Mesenteric fat pad (tissue), 1 donor: ENCODE results near the gene LEPROT. TPM values are rescaled to one million over a fixed set of nuclear protein-coding genes. Genes with fewer than 3 reads are reported as not detected.
"Not testable (repeated sequence)": the region's sequence is repeated elsewhere in the genome, so short reads cannot be mapped to it uniquely, and the experiment has no call there.

Experiments used
- DNase-seq: peaks from one replicate; pipeline ENCODE4 v3.0.0-alpha.2; 2020; ENCODE audit warnings: low spot score
- long read RNA-seq: library from polyadenylated mRNA; unstranded; transcript quantifications from one replicate; pipeline ENCODE4 v2.0.0, GENCODE V29; 2020
- total RNA-seq: library from RNA; stranded (reverse); fragmentation: NEBNext Ultra II Directional; extraction: Animal tissue kit (Norgen Biotek cat#: 25700); gene quantifications from one replicate; pipeline ENCODE4 v1.2.1, GENCODE V29; 2021
- donor health status: DM: yes; HTN: yes; CAD: no.

The LEPROT gene, protein sequence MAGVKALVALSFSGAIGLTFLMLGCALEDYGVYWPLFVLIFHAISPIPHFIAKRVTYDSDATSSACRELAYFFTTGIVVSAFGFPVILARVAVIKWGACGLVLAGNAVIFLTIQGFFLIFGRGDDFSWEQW
- total RNA-seq: 116 TPM
- long read RNA-seq, full-length matches to known transcripts: 267 of 312 reads
- long read RNA-seq, partial matches to known transcripts: 42 of 312 reads
- long read RNA-seq, other reads (novel, unspliced or antisense): 3 of 312 reads

DNA sequence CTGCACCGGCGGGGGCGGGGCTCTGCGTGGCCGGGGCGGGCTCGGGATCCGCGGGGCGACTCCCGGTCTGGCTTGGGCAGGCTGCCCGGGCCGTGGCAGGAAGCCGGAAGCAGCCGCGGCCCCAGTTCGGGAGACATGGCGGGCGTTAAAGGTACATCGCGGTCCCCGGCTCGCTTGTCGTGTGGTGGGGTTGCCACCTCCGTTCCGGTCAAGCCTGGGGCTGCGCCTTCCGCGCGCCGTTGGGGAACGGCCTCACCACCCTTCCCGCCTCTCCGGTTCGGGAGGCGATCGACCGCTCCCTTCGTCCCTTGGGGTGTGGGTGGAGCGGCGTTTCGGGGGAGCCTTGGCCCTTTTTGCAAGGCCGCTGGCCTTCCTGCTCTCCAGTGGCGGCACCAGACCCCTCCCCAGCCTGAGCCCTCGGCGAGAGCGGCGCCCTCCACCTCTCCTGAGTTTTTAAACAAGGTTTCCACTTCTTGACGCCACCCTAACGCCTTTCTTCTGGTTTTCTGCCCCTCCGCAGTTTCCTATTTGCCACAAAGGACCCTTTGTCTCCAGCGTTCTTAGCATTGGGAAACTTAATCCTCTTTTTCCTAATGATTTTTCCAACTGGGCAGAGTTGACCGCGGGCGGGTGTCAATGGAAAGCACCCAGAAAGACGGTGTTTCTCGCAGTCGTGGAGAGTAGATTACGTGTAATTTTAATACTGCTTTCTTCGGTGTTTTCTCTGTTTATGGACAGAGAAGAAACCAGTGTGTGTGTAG is at the start of gene LEPROT, which contains the start of gene LEPR:
LEPROT (plus strand) TSS at position 79 of the 761 bp plus-strand sequence; CDS start at position 136, 57 bp downstream.
LEPR (plus strand) TSS at position 79 of the 761 bp plus-strand sequence. CDS start 144,898 bp downstream, outside the sequence.
- DNase-seq: peak; percentile 99

GRCh38 chr1:65371544-65371943 is 48.9 kb upstream of the LEPROT start:
- DNase-seq: no peak

DNA sequence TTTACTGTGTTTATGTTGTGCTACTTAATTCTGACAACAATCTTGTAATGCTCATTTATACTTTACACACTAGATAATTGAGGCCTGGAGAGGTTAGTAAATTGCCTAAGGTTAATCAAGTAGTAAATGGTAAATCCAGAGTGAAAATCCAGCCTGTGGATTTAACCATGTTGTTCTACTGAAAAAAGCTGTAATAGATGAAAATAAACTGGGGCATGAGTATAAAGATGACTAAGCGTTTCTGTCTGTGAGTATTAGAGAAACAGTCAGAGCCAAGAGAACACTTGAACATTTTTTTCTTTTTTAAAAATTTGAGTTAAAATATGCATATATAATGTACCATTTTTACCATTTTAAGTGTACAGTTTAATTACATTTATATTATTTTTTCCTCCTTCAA is 47.9 kb upstream of the LEPROT start:
- no peak for DNase-seq

DNA sequence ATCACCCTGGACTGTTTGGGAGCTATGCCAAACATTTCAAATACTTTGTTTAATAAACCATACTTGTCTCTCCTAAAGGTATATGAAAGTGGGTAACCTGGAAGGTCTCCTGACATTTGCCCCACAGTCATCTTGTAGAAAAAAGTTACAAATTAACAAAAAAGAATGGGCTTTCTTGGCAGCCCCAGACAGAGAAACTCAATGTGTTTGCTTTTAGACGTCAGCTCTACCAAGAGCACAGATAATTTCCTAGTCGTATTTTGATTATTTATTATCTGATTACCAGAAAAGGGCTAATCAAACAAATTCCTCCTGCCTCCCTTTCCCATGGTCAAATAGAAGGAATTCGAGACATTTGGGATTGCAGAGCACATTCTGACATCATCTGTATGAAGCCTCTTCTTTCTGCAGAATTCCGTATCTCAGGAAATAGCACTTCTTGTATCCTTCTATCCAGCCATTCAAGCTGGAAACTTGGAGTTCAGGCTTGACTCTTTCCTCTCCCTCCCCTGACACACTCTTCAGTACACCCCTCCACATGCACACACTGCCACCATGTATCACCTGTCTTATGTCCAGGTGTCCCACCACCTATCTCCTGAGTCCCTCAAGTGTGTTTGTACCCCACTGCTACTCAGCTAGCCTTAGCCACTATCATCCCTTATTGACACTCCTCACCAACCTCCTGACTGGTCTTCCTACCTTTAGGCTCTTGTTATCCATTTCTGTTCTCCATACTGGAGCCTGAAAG is 42.8 kb upstream of the LEPROT start:
- DNase-seq: no peak

- DNase-seq: no peak
Measured at GRCh38 chr1:65378247-65378946, 42.1 kb upstream of the LEPROT start.

DNA sequence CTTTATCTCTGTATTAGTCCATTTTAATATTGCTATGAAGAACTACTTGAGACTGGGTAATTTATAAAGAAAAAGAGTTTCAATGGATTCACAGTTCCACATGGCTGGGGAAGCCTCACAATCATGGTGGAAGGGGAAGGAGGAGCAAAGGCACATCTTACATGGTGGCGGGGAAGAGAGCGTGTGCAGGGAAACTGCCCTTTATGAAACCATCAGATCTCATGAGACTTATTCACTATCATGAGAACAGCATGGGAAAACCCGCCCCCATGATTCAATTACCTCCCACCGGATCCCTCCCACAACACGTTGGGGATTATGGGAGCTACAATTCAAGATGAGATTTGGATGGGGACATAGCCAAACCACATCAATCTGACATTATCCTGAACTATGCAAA is 36.0 kb upstream of the LEPROT start:
- not testable (repeated sequence) for DNase-seq

DNA sequence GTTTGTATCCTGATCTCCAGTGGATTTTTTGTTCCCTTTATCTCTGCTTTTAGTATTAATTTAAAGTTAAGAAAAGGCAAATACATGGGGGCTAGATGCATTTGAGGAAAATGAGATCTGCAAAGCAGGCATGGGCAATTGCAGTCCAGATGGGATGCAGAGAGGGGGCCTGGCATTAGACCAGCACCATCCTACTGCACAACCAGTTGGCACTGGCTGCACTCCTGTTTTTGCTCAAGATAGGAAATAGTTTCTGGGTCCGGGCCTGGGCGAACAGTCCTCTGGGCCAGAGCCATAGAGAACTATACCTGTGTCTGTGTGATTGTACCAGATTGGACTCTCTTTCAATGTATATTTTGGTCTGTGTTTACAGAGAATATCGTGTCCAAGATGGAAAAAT is 34.0 kb upstream of the LEPROT start:
- DNase-seq: no peak

DNA sequence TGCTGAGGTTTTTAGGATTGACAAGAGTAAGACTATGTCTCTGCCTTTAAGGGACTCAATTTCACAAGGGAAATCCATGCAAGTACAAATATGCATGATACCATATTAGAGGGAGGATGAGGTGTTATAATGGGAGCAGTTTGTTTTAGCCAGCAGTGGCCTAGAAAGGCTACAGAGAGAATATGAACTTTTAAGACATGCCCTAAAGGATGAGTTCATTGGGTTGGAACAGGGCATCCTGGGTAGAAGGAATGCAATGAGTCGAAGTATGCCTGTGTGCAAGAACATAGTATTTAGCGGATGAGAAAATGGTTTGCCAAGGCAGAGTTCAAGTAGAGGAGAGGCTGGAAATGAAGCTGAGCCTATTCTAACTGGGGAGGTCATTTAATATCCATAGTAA is 32.6 kb upstream of the LEPROT start:
- DNase-seq: no peak

GRCh38 chr1:65388908-65389695 is 31.4 kb upstream of the LEPROT start:
- no peak for DNase-seq

DNA sequence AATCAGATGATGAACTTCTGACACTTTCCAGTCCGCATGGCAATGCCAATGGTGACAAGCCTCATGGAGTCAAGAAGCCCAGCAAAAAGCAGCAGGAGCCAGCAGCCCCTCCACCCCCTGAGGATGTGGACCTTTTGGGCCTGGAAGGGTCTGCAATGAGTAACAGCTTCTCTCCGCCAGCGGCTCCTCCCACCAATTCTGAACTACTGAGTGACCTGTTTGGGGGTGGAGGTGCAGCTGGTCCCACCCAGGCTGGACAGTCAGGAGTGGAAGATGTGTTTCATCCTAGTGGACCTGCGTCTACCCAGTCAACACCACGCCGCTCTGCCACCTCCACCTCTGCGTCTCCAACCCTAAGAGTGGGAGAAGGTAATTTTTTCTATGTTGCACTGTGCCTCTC is 28.0 kb upstream of the LEPROT start:
- DNase-seq: no peak

- no peak for DNase-seq
Measured at GRCh38 chr1:65393347-65393746, 27.1 kb upstream of the LEPROT start.

DNA sequence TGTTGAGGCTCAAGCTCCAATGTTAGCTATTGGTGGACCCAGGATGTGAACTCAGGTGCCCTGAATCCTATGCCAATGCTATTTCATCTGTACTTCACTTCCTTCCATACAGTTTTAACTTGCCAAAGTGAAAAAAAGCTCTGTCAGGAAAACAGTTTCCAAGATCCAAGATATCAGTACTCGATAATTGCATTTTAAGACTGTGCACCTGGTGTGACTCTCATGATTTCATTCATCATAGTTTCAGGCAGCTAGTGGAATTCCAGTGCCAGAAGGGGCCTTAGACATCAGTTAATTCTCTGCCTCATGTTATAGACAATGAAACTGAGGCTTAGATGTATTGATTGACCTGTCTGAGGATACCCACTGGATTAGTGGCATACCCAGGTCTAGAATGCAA is 26.5 kb upstream of the LEPROT start:
- no peak for DNase-seq

GRCh38 chr1:65395887-65396612 is 24.4 kb upstream of the LEPROT start:
- no peak for DNase-seq

- DNase-seq: no peak
Measured at GRCh38 chr1:65398083-65398482, 22.4 kb upstream of the LEPROT start.

GRCh38 chr1:65399003-65399402 is 21.5 kb upstream of the LEPROT start:
- no peak for DNase-seq

- DNase-seq: no peak
Measured at GRCh38 chr1:65401612-65402011, 18.9 kb upstream of the LEPROT start.

- DNase-seq: no peak
Measured at GRCh38 chr1:65404941-65405340, 15.5 kb upstream of the LEPROT start.

DNA sequence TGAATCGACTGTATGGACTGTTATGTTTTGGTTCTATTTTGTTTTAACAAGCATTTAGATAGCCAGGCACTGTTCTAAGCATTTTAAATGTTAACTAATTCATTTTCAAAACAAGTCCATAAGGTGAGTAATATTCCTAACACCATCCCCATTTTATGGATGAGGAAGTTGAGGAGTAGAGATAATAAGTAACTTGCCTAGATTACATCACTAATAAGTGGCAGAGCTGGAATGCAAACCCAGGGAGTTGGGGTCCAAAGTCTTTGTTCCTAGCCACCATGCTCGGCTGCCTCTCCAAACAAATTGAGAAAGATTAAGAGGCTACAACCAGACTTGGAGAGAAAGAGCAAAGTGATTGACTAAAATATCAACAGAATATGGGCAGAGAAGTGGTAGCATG is 12.6 kb upstream of the LEPROT start:
- DNase-seq: no peak

- no peak for DNase-seq
Measured at GRCh38 chr1:65409314-65409713, 11.2 kb upstream of the LEPROT start.

- no peak for DNase-seq
Measured at GRCh38 chr1:65409816-65410326, 10.6 kb upstream of the LEPROT start.
